GM12891 (cell line): ENCODE data around the gene RGS19.

Source experiments
- PAX5 ChIP-seq: IDR thresholded peaks from 2 replicates; pipeline ENCODE4 v1.6.1; 2011; ENCODE audit warnings: low read length, moderate library complexity, mild to moderate bottlenecking; ENCODE audit not compliant: insufficient read depth, severe bottlenecking
- POLR2A ChIP-seq: IDR thresholded peaks from 2 replicates; pipeline ENCODE4 v1.6.1; 2011; ENCODE audit warnings: low read depth, low read length, control low read depth
- POLR2AphosphoS5 ChIP-seq: IDR thresholded peaks from 2 replicates; pipeline ENCODE4 v1.6.1; 2011; ENCODE audit warnings: low read depth, low read length, control low read depth
- POU2F2 ChIP-seq: IDR thresholded peaks from 2 replicates; pipeline ENCODE4 v1.6.1; 2011; ENCODE audit warnings: low read depth, mild to moderate bottlenecking, control low read depth, low read length, moderate library complexity
- SPI1 ChIP-seq: IDR thresholded peaks from 2 replicates; pipeline ENCODE4 v1.6.1; 2011; ENCODE audit warnings: low read depth, low read length, control low read depth
- TAF1 ChIP-seq: IDR thresholded peaks from 2 replicates; pipeline ENCODE4 v1.6.1; 2011; ENCODE audit warnings: low read depth, low read length, control low read depth

- TF ChIP-seq POU2F2 = no peak
- TF ChIP-seq POLR2A = no peak
- TF ChIP-seq TAF1 = no peak
- TF ChIP-seq POLR2AphosphoS5 = no peak
- no peak for TF ChIP-seq SPI1
- no peak for TF ChIP-seq PAX5
Observed at GRCh38 chr20:64106435-64106961, 27.2 kb upstream of the RGS19 start.
